ENCODE data around the gene TRAPPC3.
"Not testable (repeated sequence)": the region's sequence is repeated elsewhere in the genome, so short reads cannot be mapped to it uniquely, and the experiment has no call there.

TRAPPC3 gene

DNA sequence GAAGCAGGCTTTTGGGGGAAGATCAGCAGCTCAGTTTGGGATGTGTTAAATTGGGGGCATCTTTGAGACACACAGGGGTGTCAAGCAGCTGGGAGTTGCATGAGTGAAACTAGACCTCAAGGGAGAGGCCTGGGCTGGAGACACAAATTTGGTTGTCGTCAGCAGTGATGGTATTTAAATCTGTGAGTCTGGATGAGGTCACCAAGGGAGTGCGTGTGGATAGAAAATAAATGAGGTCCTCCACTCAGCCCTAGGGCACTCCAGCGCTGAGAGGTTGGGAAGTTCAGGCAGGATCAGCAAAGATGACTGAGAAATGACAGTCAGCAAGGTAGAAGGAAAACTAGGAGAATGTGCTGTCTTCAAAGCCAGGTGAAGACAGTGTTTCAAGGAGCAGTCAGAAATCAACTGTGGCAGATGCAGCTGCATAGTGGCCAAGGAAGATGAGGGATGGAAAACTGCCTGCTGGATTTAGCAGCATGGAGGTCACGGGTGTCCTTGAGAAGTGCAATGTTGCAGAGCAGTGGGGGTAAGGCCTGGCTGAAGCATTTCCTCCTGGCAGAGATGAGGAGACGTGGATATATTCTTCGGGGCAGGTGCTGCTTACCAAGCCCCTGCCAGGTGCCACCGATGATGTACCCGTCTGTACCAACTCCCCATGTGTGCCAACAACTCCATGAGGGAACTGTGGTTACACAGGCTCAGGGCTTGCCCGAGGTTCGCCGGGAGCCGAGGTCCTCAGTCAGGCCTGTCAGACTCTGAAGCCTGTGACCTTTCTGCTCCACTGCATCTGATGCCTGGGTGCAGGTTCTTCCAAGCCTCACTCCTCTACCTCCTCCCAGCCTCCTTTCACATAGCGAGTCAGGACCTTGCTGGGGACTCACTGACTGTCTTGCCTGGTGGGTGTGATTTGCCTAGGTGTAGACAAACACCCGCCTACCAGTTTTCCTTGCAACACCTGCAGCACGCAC, 17.9 kb upstream of the TRAPPC3 start:
- DNase-seq (ENCODE audit: low read depth in 2 of 2, low spot score in 1 of 2): no peak

DNA sequence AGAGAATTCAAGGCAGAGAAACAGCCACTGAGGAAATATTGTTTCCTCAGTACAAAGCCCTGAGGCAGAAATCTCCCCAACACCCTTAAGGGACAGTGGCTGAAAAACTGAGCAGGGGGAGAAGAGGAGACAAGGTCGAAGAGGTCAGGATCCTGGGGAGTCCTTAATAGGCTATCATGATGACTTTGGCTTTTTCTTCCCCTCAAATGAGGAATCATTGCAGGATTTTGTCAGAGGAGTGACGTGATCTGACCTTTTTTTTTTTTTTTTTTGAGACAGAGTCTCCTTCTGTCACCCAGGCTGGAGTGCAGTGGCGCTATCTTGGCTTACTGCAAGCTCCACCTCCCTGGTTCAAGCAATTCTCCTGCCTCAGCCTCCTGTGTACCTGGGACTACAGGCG, 16.9 kb upstream of the TRAPPC3 start:
- DNase-seq (ENCODE audit: low read depth in 2 of 2, low spot score in 1 of 2): no peak

DNA sequence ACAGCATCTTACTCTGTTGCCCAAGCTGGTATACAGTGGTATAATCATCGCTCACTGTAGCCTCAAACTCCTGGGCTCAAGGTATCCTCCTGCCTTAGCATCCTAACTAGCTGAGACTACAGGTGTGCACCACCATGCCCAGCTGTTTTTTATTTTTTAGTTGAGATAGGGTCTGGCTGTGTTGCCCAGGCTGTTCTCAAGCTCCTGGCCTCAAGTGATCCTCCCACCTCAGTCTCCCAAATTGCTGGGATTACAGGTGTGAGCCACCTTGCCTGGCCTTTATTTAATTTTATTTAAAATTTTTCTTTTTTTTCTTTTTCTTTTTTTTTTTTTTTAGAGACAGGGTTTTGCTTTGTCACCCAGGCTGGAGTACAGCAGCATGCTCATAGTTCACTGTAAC, 15.9 kb upstream of the TRAPPC3 start:
- DNase-seq (ENCODE audit: low read depth in 2 of 2, low spot score in 1 of 2): no peak

DNA sequence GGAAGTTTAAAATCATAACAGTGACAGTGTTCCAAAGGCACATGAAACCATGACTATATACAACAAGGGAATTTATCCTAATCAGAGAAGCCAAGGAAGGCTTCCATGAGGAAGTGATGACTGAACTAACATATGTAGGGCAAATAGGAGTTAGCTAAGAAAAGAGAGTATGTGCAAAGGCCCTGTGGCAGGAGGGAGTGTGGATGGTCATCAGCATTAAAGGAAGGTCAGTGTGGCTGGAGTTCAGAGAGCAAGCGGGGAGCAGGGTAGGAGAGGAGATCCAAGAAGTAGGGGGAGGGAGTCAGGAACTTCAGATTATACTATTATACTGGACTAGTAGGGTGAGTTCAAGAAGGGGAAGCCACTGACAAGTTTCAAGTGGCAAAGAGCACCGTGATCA, 15.1 kb upstream of the TRAPPC3 start:
- no peak for DNase-seq (ENCODE audit: low read depth in 2 of 2, low spot score in 1 of 2)

DNA sequence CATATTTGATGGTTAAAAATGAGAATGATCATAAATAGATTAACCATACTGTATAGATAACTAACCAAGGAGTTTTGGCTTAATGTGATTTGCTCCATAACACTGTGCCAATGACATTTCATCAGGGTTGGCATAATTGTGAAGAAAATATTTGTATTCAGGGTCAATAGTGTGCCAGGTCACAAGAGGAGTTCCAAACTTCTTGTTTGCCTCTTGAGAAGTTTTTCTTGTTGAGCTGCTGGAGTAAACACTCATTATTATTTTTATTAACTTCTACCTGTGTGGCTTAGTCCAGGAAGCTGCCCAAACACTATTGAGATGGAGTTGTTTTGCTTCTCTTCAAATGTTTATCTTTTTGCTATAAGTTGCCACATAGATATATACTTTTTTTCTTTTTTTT, 14.1 kb upstream of the TRAPPC3 start:
- no peak for DNase-seq (ENCODE audit: low read depth in 2 of 2, low spot score in 1 of 2)

DNA sequence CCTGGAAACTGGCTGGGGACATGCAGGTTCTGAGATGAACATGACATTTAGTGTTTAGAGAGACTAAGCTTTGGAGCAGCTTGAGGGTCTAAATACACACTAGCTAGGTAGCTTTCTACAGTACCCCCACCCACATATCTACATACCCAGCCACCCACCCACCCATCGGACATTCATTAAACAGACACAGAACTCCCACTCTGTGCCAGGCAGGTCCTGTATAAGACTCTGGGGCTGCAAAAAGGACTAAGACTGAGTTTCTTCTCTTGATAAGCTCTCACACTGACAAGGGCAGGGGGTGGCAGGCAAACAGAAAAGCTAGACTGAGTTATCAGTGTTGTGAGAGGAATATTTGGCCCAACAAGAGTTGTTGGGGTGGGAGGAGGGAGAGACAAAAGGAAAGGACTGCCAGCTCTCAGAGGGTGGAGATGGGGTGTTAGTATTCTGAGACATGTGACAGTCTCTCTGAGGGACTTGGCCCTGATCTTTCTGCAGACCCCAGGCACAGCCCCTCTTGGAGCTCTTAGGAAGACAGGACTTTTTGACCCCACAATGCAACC, 13.5 kb upstream of the TRAPPC3 start:
- no peak for DNase-seq (ENCODE audit: low read depth in 2 of 2, low spot score in 1 of 2)

DNA sequence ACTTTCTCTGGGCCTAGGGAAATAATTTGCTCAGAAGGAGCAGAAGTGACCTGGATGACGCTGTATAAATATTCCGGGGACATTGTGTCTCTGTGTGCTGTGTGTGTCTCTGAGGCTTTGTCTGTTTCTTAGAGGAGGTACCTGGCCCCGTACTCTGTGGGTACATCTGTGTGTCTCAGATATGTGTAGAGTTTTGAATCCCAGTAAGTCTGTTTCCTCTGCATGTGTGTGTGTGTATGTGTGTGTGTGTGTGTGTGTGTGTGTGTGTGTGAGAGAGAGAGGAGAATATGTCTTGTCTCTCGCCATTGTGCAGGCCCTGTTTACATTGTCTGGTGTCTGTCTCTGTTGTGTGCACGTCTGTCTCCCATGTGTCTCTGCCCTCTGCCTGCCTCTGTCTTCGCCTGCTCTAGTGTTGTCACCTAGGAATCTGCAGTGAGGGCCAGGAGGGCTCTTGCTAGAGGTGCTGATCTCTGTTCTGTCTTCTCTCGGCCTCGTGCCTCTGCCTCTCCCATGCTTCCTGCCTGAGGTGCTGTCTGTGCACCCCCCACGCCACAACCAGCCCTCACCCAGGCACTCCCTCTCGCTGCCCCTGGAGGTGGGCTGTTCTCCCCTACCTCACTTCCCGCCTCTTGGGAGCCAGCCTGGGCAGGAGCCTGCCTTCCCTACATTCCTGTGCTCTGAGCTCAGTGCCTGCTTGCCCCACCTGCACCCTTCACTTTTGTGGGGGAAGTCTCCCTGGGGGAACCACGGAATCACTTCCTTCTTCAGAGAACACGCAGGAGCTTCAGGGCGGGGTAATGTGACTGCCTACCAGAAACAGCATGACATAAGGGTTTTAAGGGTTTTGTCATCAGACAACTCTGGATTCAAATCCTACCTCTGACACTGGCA, 12.6 kb upstream of the TRAPPC3 start:
- DNase-seq (ENCODE audit: low read depth in 2 of 2, low spot score in 1 of 2): no peak

DNA sequence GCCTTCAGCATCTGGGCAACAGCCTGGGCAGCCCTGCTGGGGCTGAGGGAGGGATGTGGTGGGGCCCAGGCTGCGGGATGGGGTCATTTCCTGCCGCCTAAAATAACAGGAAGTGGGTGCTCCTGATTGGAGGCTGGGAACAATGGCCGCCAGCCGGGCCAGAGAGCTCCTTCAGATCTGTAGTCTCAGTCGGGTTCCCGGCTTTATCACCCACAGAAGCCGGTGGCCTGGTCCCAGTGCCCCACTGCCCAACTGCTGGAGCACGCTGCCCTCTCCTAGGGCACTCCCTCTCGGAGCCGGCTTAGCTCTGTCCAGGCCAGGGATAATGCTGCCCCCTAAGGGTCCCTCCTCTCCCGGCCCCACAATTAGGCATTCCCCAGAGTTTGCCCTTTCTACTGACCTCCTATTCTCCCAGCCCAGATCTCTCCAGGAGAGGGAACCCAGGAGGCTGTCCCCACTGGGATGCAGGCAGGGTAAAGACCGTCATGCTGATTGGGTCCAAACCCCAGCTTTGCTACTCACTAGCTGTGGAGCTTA, 11.7 kb upstream of the TRAPPC3 start:
- DNase-seq (ENCODE audit: low read depth in 2 of 2, low spot score in 1 of 2): no peak

DNA sequence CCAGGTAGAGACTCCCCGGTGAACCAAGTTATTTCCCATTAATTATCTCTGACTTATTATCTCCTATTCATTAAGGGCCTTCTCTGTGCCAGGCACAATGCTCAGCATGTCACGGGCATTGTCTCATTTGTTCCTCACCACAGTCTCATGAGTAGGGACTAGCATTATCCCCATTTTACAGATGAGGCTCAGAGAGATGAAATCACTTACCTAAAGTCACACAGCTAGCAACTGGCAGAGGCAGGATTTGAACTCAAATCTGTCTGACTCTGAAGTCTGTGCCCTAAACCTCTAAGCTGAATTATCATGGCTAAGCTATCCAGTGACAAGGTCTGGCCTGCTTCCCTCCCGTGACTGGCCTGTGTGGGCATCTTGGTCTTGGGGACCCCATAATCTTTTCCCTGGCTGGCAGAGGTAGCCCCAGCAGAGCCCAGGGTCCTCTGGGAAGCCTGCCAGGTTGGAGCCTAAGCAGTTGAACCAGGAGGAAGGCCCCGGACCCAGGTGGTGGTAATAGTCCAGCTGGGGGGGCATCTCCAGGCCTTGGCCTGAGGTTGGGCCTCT, 11.2 kb upstream of the TRAPPC3 start:
- DNase-seq (ENCODE audit: low read depth in 2 of 2, low spot score in 1 of 2): no peak

DNA sequence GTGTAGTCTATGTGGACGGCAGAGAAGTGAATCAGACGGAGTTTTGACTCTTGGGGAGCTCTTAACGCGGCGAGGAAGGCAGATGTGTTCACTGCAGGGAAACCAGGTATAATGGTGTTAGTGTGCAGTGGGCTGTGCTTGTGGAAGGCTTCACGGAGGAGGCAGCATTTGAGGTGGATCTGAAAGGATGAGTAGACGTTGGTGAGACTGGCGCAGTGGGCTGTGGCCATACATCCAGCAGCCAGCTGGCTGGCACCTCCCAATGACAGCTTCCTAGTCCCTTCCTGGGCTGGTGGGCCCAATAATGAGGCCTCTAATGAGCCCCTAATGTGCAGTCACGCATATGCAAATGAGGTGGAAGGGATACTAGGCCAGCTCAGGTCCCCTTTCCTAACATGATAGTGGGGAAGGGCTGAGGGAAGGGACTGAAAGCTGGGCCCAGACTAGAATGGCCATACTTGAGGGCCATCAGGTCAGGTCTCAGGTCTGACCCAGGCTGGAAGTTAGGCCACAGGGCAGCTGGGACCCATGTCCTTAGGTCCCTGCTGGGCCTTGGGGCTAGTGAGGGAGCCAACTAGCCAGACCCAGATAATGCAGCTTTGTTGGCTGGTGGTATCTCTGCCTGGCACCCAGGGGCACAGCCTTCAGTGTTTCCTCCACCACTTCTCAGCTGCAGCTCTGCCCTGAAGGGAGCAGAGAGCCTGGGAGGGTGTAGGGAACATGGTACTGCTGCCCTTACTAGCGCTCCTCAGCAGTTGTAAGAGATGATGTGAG, 10.5 kb upstream of the TRAPPC3 start:
- DNase-seq (ENCODE audit: low read depth in 2 of 2, low spot score in 1 of 2): no peak

DNA sequence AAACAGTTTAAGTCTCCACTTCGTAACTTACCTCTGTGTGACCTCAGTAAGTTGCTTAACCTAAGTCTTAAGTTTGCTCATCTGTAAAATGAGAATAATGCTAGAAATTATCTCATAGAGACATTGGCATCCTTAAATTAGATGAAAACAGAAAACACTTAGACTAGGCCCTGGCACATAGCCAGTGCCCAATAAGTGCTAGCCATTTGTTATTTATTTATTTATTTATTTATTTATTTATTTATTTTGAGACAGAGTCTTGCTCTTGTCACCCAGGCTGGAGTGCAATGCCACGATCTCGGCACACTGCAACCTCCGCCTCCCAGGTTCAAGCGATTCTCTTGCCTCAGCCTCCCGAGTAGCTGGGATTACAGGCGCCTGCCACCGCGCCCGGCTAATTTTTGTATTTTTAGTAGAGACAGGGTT, 9.6 kb upstream of the TRAPPC3 start:
- DNase-seq (ENCODE audit: low read depth in 2 of 2, low spot score in 1 of 2): not testable (repeated sequence)

DNA sequence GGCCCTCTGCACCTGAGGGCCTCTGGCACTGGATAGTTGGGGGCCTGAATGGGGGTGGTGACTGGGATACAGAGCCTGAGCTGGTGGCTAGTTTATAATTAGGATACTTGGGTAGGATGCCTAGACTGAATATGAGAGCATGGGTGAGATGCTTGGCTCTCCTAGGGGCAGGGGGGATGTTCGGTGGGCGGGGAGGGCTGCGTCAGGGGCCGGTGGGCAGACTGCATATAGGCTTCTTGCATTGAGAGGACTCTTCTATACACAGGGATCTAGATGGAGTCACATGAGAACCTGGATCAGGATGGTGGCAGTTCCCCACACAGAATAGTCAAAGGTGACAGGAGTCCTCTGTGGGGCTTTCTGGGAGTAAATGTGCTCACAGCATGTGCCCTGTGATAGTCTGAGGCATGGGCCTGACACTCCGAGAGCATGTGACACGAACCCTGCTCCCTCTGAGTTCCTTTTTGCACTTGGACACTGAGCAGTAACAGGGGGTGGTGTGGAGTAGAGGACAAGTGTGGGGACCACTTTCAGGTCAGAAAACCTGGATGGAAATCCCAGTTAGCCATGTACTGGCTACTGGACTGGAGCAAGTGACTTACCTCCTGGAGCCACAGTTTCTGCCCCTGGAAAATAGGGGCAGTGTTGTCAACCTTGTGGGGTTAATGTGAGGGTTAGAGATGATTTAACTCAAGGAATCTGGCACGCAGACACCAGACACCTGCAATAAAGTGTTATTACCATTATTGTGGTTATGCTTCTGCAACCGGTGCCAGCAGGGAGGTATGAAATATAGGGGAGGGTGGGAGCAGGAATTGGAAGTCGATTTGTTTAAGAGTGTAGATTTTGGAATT, 8.9 kb upstream of the TRAPPC3 start:
- no peak for DNase-seq (ENCODE audit: low read depth in 2 of 2, low spot score in 1 of 2)

DNA sequence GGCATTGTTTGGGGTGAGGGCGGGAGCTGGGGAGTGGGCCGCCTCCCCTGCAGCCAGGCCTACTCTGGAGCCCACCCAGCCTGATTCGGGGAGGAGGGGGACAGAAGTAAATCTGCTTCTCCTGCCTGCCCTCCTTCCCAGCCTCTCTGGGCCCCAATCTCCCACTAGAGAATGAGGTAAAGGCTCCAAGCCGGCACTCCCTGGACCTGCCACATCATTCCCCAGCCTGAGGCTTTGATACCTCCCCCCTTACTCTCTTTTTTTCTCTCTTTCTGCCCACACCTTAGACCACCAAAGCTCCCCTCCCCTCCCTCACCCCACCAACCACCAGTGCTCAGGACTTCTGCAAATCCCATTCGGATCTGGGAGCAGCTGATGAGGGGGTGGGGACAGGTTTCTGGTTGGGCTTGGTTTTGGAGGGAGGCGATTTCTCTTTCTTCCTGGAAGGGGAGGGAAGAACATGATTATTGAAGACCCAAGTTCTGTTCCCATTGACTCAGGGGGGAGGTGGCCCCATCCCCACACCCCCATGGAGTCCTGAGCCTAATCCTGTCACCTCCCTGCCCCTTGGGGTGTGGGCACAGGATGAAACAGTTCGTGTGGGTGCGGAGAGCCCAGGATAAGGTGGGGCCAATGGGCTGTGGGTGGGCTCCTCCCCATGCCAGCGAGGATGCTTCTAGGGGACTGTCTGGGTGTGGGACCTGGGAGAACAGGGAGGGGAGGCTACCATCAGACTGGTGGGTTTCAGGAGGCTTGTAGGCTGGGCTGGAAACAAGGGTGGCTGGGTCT, 8.0 kb upstream of the TRAPPC3 start:
- DNase-seq (ENCODE audit: low read depth in 2 of 2, low spot score in 1 of 2): no peak

DNA sequence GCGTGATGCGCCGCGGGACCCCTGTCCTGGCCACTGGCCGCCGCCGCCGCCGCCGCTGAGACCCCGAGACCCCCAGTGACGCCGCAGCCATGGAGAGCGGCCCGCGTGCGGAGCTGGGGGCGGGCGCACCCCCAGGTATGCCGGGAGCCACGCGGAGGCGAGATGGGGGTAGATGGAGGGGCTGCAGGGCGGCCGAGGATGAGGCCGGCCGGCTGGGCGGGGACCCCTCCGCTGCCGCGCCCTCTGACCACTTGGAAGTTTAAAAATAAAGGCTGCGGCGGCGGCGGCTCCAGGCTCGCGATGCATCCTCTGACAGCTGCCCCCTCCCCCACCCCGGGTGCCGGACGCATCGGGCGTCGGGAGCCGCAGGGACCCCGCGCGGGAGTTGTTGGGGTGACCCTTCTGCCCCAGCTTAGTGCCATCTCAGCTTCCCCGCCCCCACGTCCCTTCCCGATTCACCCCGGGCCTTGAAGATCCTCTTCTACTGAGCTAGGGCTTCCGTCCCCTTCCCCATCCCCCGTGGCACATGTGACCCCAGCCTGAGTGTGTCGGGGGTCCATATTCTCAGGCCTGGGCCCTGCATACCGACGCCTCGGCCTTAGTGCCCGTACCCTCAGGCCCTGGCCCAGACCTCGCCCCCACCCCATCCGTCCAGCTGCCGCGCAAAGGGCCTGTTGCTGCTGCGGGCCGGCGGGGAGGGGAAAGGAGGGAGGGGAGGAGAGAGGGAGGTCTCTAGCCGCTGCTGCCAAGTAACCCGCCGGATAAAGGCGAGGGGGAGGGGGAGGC, 7.2 kb upstream of the TRAPPC3 start:
- DNase-seq (ENCODE audit: low read depth in 2 of 2, low spot score in 1 of 2): no peak

DNA sequence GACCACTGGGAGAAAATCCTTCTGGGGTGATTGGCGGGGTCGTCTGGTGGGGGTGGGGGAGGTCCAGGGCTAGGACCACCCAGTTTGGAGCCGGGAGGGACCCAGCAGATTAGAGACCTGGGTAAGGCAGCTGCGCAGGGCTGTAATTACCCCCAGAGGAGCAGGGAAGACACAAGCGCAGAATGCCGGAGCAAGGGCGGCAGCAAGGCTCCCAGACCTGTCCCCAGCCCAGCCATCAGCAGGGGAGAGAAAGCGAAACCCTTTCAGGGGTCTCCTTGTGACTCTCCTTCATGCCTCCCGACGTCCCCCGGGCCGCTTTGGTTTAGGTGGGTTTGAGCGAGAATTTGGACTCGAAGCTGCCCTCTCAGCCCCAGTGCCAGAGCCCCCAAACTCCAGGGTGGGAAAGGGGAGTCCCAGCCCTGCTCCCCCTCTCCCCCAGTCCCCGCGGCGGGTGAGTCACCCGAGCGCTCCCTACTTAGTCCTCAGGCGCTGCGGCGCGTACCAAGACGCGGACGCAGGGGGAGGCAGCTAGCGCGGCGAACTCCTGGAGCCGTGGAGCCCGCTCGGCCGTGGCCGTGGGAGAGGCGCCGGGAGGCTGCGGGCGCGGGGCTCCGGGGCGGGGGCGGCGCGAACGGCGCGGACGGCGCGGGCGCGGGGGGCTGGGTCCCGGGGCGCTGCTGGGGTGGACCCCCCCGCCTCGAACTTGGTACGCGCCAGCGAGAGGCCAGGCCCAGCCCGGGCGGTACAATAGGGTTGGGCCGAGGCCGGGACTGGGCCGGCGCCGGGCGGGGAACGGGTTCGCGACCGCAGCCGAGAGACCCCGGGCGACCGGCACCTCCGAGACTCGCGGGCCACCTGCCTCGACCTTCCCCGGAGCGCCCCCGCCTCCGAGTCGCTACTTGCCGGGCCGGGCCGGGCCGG, 6.4 kb upstream of the TRAPPC3 start, which contains the start of gene MAP7D1:
Gene MAP7D1, plus strand, starts transcription at position 753 of the 921 bp plus-strand sequence. CDS start 258 bp downstream, outside the sequence.
- peak; percentile 65 to 73 for DNase-seq (ENCODE audit: low read depth in 2 of 2, low spot score in 1 of 2)

DNA sequence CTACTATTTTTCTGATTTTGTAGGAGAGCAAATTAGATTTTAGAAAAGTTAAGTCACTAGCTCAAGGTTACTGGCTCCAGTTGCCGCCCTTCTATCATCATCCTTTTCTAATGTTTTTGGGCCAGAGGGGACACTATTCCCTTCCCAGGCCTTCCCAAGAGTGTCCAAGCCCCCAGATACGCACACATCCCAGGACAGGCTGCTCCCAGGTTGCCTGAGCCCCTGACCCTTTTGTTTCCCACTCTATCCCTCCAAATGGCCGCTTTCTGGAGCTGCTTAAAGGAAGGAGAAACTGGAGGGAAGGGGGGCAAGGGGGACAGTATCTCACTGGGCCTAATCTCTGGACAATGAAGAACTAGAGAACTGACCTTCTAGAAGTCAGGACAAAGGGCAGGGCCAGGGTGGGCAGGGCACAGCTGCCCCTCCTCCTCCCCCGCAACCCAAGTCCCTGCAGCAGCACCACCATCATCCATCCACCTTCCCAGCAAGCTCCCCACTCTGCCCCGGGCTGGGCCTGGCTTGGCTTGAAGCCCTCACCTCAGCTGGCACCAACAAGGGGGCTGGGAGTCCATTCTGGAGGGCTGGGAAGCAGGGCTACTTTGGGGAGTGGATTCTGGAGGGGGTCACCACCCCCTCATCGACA, 5.6 kb upstream of the TRAPPC3 start:
- no peak for DNase-seq (ENCODE audit: low read depth in 2 of 2, low spot score in 1 of 2)
